Adrenal gland (tissue), 5 donors: ENCODE measurements around the gene WHRN.

Experiments used
- POLR2A ChIP-seq, 2 donors: fragments of 450-650 bp; IDR thresholded peaks; one replicate each; pipeline ENCODE4 v1.6.1; 2017; ENCODE audit warnings: antibody characterized with exemption in 2 of 2, mild to moderate bottlenecking in 2 of 2, moderate library complexity in 1 of 2
- TF ChIP-seq, protein P1 (sequence below), 6 experiments: fragments of 450-650 bp in 4 of 6; fragments of 200-600 bp in 2 of 6; sonication (generic) in 1 of 6; IDR thresholded peaks; 1 replicate in 5 of 6; 2 replicates in 1 of 6; pipeline versions ENCODE4 v1.5.1 to v1.8.0; 2016 to 2021; ENCODE audit warnings: antibody characterized with exemption in 6 of 6, mild to moderate bottlenecking in 2 of 6, moderate library complexity in 1 of 6
- donor health status: DM: no; HTN: no; CAD: no.

DNA sequence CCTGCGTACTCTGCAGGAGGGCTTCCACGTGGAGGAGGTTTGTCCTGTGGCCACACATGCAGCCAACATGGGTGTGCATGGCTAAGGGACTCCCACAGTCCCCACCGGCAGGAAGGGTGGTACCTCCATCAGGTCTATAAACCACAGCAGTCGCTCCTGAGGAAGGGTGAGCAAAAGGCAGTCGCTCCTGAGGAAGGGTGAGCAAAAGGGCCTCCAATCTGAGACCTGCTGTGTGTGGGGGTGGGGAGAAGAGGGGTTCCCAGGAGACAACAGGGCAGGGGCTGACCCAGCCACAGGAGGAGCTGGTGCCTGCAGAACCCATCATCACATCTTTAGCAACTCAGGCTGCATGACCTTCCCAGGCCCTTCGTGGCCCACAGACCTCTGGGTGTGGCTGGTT is 87.2 kb downstream of the WHRN start:
- TF ChIP-seq, protein P1, sequence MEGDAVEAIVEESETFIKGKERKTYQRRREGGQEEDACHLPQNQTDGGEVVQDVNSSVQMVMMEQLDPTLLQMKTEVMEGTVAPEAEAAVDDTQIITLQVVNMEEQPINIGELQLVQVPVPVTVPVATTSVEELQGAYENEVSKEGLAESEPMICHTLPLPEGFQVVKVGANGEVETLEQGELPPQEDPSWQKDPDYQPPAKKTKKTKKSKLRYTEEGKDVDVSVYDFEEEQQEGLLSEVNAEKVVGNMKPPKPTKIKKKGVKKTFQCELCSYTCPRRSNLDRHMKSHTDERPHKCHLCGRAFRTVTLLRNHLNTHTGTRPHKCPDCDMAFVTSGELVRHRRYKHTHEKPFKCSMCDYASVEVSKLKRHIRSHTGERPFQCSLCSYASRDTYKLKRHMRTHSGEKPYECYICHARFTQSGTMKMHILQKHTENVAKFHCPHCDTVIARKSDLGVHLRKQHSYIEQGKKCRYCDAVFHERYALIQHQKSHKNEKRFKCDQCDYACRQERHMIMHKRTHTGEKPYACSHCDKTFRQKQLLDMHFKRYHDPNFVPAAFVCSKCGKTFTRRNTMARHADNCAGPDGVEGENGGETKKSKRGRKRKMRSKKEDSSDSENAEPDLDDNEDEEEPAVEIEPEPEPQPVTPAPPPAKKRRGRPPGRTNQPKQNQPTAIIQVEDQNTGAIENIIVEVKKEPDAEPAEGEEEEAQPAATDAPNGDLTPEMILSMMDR (IDR thresholded peaks at IDR 0.05), result no peak
- no peak for TF ChIP-seq POLR2A (IDR thresholded peaks at IDR 0.05)
